ENCODE measurements around the gene FRG2C. TPM values are rescaled to one million over a fixed set of nuclear protein-coding genes. Genes with fewer than 3 reads are reported as not detected.
"Not testable (repeated sequence)": the region's sequence is repeated elsewhere in the genome, so short reads cannot be mapped to it uniquely, and the experiment has no call there.

Gene FRG2C
- polyA plus RNA-seq (ENCODE audit: insufficient read length in 4 of 4), result not detected

GRCh38 chr3:75664028-75664427 is at the start of gene FRG2C:
TSS of gene FRG2C (plus strand) at chr3:75664328. CDS start at chr3:75664380, 52 bp downstream.
- DNase-seq (ENCODE audit: low read depth in 4 of 4, low spot score in 3 of 4), result not testable (repeated sequence)

DNA sequence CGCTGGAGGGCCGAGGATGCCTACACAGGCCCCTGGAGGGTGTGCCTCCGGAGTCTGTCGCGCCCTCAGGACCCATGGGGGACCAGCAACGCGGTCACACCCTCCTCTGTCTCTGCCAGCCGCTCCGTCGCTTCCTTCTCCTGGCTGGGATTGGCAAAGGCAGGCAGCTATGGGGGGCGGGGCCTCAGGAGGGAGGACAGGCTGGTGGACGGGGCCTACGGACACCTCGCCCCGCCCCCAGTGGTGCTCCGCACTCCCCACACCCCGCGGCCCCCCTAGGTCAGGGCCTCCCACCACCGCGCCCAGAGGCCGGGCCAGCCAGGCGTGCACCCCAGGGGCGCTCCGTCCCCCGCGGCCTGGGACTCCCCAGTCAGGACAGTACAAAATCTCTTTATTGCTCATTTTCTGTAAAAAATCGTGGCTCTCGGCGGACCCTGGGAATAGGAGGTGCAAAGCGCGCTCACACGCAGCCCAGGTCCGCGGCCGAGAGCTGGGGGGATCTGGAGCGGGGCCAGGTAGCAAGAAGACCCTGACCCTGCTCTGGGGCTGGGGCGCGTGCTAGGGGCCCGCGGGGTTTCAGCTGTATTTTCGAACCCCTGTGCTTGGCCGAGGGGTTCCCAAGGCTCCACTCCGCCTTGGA is 45.3 kb upstream of the FRG2C start:
- DNase-seq (ENCODE audit: low read depth in 4 of 4, low spot score in 3 of 4), result not testable (repeated sequence)

DNA sequence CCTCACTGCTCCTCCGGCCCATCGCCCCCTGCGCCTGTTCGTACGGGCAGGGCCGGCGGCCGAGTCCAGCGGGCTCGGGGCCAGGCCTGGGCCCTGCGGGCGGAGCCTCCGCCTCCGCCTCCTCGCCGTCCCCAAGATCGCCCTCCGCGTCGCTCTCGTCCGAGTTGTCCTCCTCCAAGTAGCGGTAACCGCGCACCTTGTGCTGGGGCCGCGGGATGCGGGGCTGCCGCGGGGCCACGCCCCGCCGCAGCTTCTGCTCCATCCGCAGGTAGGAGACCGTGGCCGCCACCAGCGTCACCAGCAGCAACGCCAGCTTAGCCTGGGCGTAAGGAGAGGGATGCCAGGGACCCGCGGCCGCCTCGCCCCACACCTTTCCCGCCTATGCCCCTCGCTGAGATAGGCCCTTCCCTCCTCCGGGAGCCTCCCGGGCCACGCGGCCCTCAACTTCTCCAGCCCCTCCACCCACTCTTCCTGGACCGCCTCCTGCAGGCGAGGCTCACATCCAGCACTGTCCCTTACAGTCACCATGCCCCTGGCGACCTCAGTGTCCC is 44.6 kb upstream of the FRG2C start:
- not testable (repeated sequence) for DNase-seq (ENCODE audit: low read depth in 4 of 4, low spot score in 3 of 4)

DNA sequence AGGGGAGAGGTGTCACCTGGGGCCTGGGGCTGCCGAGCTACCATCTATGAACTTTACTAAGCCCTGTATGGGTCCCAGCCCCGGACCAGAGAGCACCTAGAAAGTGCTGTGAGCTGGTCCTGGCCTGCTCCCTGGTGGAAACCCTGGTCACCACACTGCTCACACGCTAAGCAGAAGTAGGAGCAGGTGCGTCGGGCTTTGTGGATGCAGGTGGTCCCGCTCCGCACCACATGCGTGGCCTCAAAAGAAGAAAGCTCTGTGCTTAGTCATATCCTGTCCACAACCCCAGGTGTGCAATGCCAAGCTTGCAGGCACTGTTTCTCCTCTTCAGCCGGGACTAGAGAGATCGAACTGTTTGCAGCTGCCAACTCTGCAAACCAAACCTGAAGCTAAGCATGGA is 42.4 kb upstream of the FRG2C start:
- not testable (repeated sequence) for DNase-seq (ENCODE audit: low read depth in 4 of 4, low spot score in 3 of 4)

GRCh38 chr3:75623656-75624055 is 40.5 kb upstream of the FRG2C start:
- not testable (repeated sequence) for DNase-seq (ENCODE audit: low read depth in 4 of 4, low spot score in 3 of 4)

DNA sequence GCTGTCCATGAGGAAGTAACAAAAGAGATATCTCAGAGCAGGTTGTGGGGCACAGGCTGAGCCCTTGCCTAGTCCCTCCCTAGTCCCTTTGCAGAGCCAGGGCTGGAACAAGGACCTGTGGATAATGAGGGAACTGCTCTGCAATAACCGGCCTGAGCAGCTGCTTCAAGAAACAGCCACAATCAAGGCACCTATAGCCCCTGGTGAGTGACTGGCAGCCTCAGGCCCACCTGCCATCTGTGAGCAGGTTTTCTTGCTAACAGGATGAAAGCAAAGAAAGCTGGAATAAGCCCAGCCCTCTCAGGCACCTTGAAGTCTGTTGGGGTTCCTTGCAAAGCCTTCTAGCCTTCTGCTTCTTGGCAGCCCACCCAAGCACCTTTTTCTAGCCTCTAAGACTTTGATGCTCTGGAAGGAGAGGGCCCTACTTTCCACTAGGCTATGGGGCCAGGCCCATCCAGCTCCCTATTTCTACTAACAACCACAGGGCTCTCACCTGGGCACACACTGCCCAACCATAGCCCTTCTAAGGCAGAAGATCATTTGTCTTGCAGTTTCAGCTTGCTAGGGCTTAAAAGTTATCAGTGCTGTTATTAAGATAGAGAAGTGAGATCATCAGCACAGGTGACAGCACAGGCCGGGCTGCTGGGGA is 33.1 kb upstream of the FRG2C start:
- DNase-seq (ENCODE audit: low read depth in 4 of 4, low spot score in 3 of 4), result not testable (repeated sequence)

DNA sequence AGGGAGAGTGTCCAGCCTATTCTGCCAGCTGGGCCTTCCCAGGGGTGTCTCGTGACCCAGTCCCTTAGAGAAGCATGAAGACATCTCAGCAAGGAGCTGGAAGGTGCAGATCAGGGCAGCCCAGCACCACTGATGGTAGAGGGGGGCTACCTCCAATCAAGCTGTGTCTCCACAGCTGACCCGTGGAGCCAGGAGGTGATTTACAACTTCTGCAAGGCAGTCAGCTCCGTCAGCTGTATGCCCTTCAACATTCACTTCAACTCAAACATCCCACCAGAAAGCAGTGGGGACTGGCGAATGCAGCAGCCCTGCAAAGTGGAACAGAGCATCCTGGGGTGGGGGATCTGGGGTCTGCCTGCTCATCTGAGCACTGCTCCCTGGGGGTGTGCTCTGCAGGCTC is 32.6 kb upstream of the FRG2C start:
- DNase-seq (ENCODE audit: low read depth in 4 of 4, low spot score in 3 of 4), result no peak

DNA sequence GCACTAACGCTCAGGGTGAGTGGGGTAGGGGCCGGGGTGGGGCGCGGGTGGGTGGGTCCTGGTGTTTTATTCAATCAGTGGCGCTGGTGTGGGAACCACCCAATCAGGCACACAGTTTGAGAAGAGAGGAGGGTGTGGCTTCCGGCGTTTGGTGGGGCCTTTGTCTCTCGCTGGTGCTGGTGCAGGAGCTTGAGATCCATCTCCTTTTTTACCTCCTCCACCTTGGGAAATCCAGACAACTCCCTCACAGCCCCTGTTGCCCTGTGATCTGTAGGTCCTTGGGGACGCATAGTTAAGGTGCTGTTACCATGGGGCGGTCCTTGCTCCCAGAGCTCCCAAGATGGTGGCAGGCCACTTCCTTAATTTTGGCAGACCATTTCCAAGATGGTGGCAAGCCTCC is 25.2 kb upstream of the FRG2C start:
- DNase-seq (ENCODE audit: low read depth in 4 of 4, low spot score in 3 of 4), result not testable (repeated sequence)

GRCh38 chr3:75641107-75641517 is 23.0 kb upstream of the FRG2C start:
- peak; percentile 54 to 65 (median 63) for DNase-seq (ENCODE audit: low read depth in 4 of 4, low spot score in 3 of 4)

DNA sequence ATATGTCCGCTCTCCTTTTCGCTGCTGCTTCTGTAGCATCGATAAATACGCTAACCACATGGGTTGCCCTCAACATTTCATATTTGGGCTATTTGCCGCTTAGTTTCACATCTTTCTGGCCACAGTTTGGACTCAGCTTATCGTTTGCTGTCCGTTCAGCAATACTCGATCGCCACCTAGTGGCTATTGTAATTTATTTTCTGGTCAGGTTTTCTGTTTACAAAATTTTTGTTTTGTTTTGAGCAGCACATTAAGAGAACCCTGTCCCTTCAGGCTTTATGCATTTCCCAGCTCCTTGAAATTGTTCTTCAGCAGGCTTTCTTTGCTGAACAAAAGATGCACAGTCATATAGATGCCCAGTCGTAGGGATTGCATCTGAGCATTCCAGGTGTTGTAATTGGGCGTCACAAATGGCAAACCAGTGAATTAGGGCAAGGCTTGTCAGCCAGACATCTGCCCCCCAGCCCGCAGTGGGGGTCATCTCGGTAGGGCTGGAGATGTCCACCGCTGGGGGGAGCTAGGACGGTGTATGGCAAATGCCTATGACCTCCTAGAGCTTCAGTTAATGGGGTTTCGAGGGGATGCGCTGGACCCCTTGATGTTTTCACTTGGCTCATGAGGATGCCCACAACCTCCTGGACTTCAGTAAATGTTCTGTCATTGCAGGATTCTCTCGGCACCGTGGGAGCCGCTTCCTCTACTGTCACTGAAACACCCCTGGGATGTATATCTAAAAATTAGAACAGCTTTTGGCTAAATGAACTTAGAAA is 20.9 kb upstream of the FRG2C start:
- DNase-seq (ENCODE audit: low read depth in 4 of 4, low spot score in 3 of 4), result not testable (repeated sequence)

DNA sequence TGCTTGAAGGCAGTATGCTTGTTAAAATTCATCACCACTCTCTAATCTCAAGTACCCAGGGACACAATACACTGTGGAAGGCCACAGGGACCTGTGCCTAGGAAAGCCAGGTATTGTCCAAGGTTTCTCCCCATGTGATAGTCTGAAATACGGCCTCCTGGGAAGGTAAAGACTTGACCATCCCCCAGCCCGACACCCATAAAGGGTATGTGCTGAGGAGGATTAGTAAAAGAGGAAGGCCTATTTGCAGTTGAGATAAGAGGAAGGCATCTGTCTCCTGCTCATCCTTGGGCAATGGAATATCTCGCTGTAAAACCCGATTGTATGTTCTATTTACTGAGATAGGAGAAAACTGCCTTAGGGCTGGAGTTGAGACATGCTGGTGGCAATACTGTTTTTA is 18.6 kb upstream of the FRG2C start:
- not testable (repeated sequence) for DNase-seq (ENCODE audit: low read depth in 4 of 4, low spot score in 3 of 4)

GRCh38 chr3:75650191-75650590 is 13.9 kb upstream of the FRG2C start:
- no peak for DNase-seq (ENCODE audit: low read depth in 4 of 4, low spot score in 3 of 4)

DNA sequence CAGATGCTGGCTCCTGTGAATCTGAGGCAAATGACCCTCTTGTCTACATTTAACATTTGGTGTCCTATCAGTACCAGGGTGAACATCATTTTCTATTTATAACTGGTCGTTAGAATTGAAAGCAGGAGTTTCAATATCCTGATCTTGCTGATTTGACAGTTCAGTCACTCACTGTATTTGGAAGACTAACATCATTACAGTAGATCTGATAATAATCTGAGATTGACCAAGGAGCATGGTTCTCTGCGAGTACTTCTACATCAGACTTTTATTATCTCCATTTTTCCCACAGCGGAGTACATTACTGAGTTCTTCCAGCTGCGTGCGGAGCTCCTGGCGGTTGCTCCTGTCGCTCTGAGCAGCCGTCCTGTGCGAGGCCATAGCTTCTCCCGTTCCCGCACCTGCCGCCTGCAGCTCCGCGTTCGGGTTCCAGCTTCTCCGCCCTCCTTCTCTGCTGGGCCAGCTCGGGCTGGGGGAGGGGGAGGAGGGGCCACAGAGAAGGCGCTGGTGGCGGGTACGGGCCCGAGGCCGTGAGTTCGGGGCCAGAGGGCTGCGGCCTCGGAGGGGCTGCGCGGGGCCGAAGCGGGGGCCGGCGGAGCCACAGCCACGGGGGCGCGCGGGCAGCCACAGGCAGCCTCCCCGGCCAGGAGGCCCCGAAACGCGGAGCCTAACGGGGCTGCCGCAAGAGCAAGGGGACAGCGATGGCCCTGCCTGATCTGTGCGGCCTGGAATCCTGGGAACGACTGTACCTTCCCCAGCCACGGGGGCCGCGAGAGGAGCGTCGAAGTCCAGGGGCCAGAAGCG is 8.8 kb upstream of the FRG2C start:
- DNase-seq (ENCODE audit: low read depth in 4 of 4, low spot score in 3 of 4), result not testable (repeated sequence)

- DNase-seq (ENCODE audit: low read depth in 4 of 4, low spot score in 3 of 4), result not testable (repeated sequence)
Observed at GRCh38 chr3:75655956-75656355, 8.2 kb upstream of the FRG2C start.

- not testable (repeated sequence) for DNase-seq (ENCODE audit: low read depth in 4 of 4, low spot score in 3 of 4)
Observed at GRCh38 chr3:75658411-75659107, 5.6 kb upstream of the FRG2C start.

- not testable (repeated sequence) for DNase-seq (ENCODE audit: low read depth in 4 of 4, low spot score in 3 of 4)
Observed at GRCh38 chr3:75659108-75659433, 5.1 kb upstream of the FRG2C start.

GRCh38 chr3:75665626-75666025 is 1.5 kb downstream of the FRG2C start:
- DNase-seq (ENCODE audit: low read depth in 4 of 4, low spot score in 3 of 4), result not testable (repeated sequence)

- not testable (repeated sequence) for DNase-seq (ENCODE audit: low read depth in 4 of 4, low spot score in 3 of 4)
Observed at GRCh38 chr3:75667757-75668701, 3.9 kb downstream of the FRG2C start.
